ENCODE measurements around the gene AKAP6.

Gene AKAP6

GRCh38 chr14:32492457-32492856, 163.4 kb downstream of the AKAP6 start:
- no peak for DNase-seq

GRCh38 chr14:32494609-32495434, 165.7 kb downstream of the AKAP6 start:
- DNase-seq, result no peak

- DNase-seq, result no peak
Measured at GRCh38 chr14:32495435-32495734, 166.3 kb downstream of the AKAP6 start.

- no peak for DNase-seq
Measured at GRCh38 chr14:32497248-32497647, 168.2 kb downstream of the AKAP6 start.

- no peak for DNase-seq
Measured at GRCh38 chr14:32507029-32507984, 178.2 kb downstream of the AKAP6 start.

- no peak for DNase-seq
Measured at GRCh38 chr14:32508281-32508680, 179.2 kb downstream of the AKAP6 start.

- DNase-seq, result no peak
Measured at GRCh38 chr14:32509632-32510187, 180.6 kb downstream of the AKAP6 start.

- no peak for DNase-seq
Measured at GRCh38 chr14:32510815-32511214, 181.7 kb downstream of the AKAP6 start.

GRCh38 chr14:32512348-32512747, 183.2 kb downstream of the AKAP6 start:
- no peak for DNase-seq

- DNase-seq, result no peak
Measured at GRCh38 chr14:32512813-32513212, 183.7 kb downstream of the AKAP6 start.

- DNase-seq, result no peak
Measured at GRCh38 chr14:32513571-32514009, 184.5 kb downstream of the AKAP6 start.

- no peak for DNase-seq
Measured at GRCh38 chr14:32514236-32514635, 185.1 kb downstream of the AKAP6 start.

- DNase-seq, result no peak
Measured at GRCh38 chr14:32514681-32515080, 185.6 kb downstream of the AKAP6 start.

- no peak for DNase-seq
Measured at GRCh38 chr14:32524609-32525375, 195.7 kb downstream of the AKAP6 start.

GRCh38 chr14:32525591-32525990, 196.5 kb downstream of the AKAP6 start:
- no peak for DNase-seq

- no peak for DNase-seq
Measured at GRCh38 chr14:32530800-32531199, 201.7 kb downstream of the AKAP6 start.

- DNase-seq, result no peak
Measured at GRCh38 chr14:32531942-32532515, 202.9 kb downstream of the AKAP6 start.

GRCh38 chr14:32534145-32534544, 205.0 kb downstream of the AKAP6 start:
- no peak for DNase-seq

- no peak for DNase-seq
Measured at GRCh38 chr14:32536175-32536574, 207.1 kb downstream of the AKAP6 start.

GRCh38 chr14:32537166-32537565, 208.1 kb downstream of the AKAP6 start:
- DNase-seq, result no peak

GRCh38 chr14:32542507-32542906, 213.4 kb downstream of the AKAP6 start:
- no peak for DNase-seq

GRCh38 chr14:32545095-32545494, 216.0 kb downstream of the AKAP6 start:
- no peak for DNase-seq

Measured in 8988T (cell line).